ENCODE measurements around the gene C10orf88. TPM values are rescaled to one million over a fixed set of nuclear protein-coding genes. Genes with fewer than 3 reads are reported as not detected.

Gene C10orf88
- total RNA-seq, 4 donors from 2014 or later: 4.2 to 9.6 (median 6.8) TPM

DNA sequence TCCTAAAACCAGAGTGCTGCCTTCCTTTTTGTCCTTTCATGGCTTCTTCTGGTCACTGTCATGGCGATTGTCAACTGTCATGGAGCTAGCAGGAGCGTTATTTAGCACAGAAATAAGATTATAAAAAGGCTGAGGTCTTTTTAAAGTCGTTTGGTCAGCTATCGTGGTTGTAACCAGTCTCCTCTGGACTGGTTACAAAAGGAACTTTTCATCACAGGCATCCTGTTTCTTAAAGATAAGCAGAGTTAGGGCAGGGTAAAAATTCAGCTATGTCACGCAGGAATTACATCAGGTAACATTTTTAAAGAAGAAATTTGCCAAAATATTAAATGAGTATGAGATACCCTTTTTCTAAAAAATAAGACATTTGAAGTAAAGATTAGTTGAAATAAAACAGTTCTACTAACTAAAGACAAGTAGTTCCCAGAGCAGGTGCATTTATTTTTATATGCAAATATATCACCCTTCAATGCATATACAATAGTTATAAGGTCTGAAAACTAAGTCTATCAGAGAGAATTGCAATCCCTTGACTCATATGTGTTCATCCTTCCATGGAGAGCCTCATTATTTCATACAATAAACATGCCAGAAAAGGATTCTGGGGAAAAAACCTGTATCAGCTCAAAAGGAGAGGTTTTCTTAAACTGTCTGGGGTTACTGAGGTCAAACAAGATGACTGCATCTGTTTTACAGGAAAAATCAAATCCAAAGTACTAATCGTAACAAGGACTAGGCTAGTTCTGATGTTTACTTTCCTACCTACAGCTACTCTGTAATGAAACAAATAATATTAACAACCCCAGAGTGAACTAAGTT, 22.7 kb downstream of the C10orf88 start:
- Histone ChIP-seq H3K9me3 (no peaks in the 10 kb centered on the region), H3K4me1 (no peaks in the 10 kb centered on the region), H3K27ac (no peak overlapping the region), H3K27me3 (no peaks in the 10 kb centered on the region), H3K4me3 (no peak overlapping the region), H3K36me3 (peaks cover 0 to 14% of the 10 kb centered on the region in 2 donors)
- ATAC-seq: no peak
- TF ChIP-seq POLR2A (IDR thresholded peaks at IDR 0.05): no peak
- TF ChIP-seq, protein P1, sequence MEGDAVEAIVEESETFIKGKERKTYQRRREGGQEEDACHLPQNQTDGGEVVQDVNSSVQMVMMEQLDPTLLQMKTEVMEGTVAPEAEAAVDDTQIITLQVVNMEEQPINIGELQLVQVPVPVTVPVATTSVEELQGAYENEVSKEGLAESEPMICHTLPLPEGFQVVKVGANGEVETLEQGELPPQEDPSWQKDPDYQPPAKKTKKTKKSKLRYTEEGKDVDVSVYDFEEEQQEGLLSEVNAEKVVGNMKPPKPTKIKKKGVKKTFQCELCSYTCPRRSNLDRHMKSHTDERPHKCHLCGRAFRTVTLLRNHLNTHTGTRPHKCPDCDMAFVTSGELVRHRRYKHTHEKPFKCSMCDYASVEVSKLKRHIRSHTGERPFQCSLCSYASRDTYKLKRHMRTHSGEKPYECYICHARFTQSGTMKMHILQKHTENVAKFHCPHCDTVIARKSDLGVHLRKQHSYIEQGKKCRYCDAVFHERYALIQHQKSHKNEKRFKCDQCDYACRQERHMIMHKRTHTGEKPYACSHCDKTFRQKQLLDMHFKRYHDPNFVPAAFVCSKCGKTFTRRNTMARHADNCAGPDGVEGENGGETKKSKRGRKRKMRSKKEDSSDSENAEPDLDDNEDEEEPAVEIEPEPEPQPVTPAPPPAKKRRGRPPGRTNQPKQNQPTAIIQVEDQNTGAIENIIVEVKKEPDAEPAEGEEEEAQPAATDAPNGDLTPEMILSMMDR (IDR thresholded peaks at IDR 0.05 in 4 of 5, conservative IDR thresholded peaks at IDR 0.05 in 1 of 5): no peak
- intact Hi-C loops (cut with DNase I; ENCODE audit: low total_unique reads) (no loop called here), in situ Hi-C loops (cut with MboI; ENCODE audit: low sequenced_read_pairs in 4 of 4) (no loop called here)
- DNase-seq: no peak

DNA sequence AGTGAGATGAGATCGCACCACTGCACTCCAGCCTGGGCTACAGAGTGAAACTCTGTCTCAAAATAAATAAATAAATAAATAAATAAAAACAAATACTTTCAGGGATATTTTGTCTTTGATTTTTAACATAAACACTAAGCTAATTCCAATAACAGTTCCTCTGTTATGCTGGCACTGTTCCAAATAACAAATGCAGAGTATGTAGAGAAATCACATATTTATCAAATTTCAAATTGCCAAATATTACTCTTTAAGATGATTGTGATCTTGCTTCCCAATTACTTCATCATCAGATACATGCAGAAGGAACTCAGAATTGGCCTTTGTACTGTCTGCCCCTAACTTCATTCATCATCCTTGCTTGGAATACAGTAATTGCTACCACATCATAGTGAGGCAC, 23.9 kb downstream of the C10orf88 start:
- Histone ChIP-seq H3K27me3 (no peaks in the 10 kb centered on the region), H3K4me1 (no peaks in the 10 kb centered on the region), H3K9me3 (no peaks in the 10 kb centered on the region), H3K4me3 (no peak overlapping the region), H3K36me3 (peaks cover 0 to 4% of the 10 kb centered on the region in 2 donors), H3K27ac (no peak overlapping the region)
- in situ Hi-C loops (cut with MboI; ENCODE audit: low sequenced_read_pairs in 4 of 4) (no loop called here), intact Hi-C loops (cut with DNase I; ENCODE audit: low total_unique reads) (no loop called here)
- ATAC-seq (no peak), DNase-seq (no peak)
- TF ChIP-seq POLR2A (IDR thresholded peaks at IDR 0.05): no peak
- TF ChIP-seq, protein P1 (IDR thresholded peaks at IDR 0.05 in 4 of 5, conservative IDR thresholded peaks at IDR 0.05 in 1 of 5): no peak

DNA sequence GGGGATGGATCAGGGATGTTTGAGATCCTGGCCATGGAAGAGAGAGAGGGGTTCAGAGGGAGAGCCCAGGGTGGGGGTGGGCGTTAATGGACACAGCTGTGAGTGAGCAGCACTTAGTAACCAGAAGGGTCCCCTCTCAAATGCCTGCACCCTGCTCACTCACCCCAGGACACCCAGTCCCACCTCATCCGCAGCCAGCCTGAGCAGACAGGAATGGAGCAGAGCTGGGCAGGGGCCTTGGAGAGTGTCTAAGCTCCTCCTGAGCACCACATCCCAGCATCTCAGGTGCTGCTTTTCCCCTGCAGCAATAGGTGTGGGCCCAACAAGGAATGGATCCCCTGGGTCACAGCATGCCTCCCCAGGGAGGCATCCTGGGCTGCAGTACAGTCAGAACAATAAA, 38.3 kb downstream of the C10orf88 start:
- TF ChIP-seq, protein P1 (IDR thresholded peaks at IDR 0.05 in 4 of 5, conservative IDR thresholded peaks at IDR 0.05 in 1 of 5): no peak
- no peak for TF ChIP-seq POLR2A (IDR thresholded peaks at IDR 0.05)

DNA sequence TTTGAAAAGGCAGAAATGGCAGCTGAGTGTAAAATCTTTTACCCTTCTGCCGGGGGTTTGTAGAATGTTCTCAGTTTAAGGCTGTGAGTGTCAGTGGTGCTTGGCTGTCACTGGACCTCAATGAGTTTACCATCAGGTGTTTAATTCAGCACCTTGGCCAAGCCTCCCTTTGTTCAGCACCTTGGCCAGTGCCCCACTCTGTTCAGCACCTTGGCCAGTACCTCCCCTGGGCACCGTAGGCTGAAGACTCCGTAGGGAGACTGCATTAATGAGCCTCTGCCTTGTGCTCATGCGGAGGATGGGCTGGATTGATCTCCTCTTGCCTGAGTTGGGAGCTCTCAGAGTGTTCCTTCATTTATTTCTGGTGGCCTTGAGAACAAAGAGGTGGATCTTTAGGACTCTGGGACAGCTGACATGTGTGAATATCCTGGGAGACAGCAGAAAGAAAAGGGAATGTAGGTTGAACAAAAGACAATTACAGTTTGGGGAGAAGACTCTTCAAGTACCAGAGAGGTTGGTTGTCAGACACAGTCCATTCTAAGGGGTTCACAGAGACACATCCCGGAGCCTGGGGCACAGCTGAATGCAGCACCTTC, 42.0 kb downstream of the C10orf88 start:
- intact Hi-C loops (cut with DNase I; ENCODE audit: low total_unique reads): no loop called here
- no peak for ATAC-seq
- H3K27me3 ChIP-seq: no peaks in the 10 kb centered on the region
- H3K27ac ChIP-seq: no peak overlapping the region
- H3K36me3 ChIP-seq: no peaks in the 10 kb centered on the region
- in situ Hi-C loops (cut with MboI; ENCODE audit: low sequenced_read_pairs in 4 of 4): no loop called here
- TF ChIP-seq POLR2A (IDR thresholded peaks at IDR 0.05): no peak
- TF ChIP-seq, protein P1 (IDR thresholded peaks at IDR 0.05 in 4 of 5, conservative IDR thresholded peaks at IDR 0.05 in 1 of 5): no peak
- H3K4me1 ChIP-seq: no peaks in the 10 kb centered on the region
- no peak overlapping the region for H3K4me3 ChIP-seq
- DNase-seq: no peak
- H3K9me3 ChIP-seq: no peaks in the 10 kb centered on the region

More for the DNA sequence above, 38.3 kb downstream of the C10orf88 start:
- ATAC-seq: no peak
- no peaks in the 10 kb centered on the region for H3K36me3 ChIP-seq
- H3K27ac ChIP-seq: no peak overlapping the region
- no peaks in the 10 kb centered on the region for H3K4me1 ChIP-seq
- no peaks in the 10 kb centered on the region for H3K9me3 ChIP-seq
- H3K27me3 ChIP-seq: no peaks in the 10 kb centered on the region
- no peak for DNase-seq
- intact Hi-C loops (cut with DNase I; ENCODE audit: low total_unique reads) (no loop called here), in situ Hi-C loops (cut with MboI; ENCODE audit: low sequenced_read_pairs in 4 of 4) (no loop called here)
- no peak overlapping the region for H3K4me3 ChIP-seq

Data from gastrocnemius medialis (tissue), 4 donors.